ENCODE results near the gene PTPRN2.

DNA sequence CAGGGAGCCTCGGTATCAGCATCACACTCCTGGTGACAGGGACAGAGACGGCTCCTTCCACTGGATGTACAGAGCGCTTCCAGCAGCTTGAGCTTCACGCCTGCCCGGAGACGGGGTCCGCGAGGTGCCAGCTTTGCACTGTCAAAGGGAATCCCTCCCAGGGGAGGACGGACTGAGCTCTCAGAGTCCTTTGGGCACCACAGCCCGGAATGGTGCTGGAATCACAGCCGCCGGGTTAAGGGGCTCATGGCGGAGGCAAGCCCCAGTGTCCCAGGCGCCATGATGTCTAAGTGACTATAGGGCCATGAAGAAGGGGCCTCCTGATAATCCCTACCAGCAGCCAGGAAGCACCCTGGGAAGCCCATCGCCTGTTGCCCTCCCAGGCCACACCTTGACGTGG lies 41.4 kb downstream of the PTPRN2 start:
- TF ChIP-seq, protein P1, sequence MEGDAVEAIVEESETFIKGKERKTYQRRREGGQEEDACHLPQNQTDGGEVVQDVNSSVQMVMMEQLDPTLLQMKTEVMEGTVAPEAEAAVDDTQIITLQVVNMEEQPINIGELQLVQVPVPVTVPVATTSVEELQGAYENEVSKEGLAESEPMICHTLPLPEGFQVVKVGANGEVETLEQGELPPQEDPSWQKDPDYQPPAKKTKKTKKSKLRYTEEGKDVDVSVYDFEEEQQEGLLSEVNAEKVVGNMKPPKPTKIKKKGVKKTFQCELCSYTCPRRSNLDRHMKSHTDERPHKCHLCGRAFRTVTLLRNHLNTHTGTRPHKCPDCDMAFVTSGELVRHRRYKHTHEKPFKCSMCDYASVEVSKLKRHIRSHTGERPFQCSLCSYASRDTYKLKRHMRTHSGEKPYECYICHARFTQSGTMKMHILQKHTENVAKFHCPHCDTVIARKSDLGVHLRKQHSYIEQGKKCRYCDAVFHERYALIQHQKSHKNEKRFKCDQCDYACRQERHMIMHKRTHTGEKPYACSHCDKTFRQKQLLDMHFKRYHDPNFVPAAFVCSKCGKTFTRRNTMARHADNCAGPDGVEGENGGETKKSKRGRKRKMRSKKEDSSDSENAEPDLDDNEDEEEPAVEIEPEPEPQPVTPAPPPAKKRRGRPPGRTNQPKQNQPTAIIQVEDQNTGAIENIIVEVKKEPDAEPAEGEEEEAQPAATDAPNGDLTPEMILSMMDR (IDR thresholded peaks at IDR 0.05): no peak
- TF ChIP-seq, protein P2, sequence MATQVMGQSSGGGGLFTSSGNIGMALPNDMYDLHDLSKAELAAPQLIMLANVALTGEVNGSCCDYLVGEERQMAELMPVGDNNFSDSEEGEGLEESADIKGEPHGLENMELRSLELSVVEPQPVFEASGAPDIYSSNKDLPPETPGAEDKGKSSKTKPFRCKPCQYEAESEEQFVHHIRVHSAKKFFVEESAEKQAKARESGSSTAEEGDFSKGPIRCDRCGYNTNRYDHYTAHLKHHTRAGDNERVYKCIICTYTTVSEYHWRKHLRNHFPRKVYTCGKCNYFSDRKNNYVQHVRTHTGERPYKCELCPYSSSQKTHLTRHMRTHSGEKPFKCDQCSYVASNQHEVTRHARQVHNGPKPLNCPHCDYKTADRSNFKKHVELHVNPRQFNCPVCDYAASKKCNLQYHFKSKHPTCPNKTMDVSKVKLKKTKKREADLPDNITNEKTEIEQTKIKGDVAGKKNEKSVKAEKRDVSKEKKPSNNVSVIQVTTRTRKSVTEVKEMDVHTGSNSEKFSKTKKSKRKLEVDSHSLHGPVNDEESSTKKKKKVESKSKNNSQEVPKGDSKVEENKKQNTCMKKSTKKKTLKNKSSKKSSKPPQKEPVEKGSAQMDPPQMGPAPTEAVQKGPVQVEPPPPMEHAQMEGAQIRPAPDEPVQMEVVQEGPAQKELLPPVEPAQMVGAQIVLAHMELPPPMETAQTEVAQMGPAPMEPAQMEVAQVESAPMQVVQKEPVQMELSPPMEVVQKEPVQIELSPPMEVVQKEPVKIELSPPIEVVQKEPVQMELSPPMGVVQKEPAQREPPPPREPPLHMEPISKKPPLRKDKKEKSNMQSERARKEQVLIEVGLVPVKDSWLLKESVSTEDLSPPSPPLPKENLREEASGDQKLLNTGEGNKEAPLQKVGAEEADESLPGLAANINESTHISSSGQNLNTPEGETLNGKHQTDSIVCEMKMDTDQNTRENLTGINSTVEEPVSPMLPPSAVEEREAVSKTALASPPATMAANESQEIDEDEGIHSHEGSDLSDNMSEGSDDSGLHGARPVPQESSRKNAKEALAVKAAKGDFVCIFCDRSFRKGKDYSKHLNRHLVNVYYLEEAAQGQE (IDR thresholded peaks at IDR 0.05; ENCODE audit: insufficient read depth in 1 of 2, low read depth in 2 of 2, low read length in 1 of 2): no peak
- no peak for TF ChIP-seq SIN3A (IDR thresholded peaks at IDR 0.05; ENCODE audit: borderline replicate concordance, insufficient read depth, low read depth, low read length)
- TF ChIP-seq POLR2AphosphoS5 (IDR thresholded peaks at IDR 0.05; ENCODE audit: low read depth, low read length): no peak
- no peak for TF ChIP-seq TCF7L2 (IDR thresholded peaks at IDR 0.05; ENCODE audit: low read depth, low read length)
